ENCODE results near the gene ZNF529. TPM values are rescaled to one million over a fixed set of nuclear protein-coding genes. Genes with fewer than 3 reads are reported as not detected.

ZNF529 gene
- 1.6 to 3.4 TPM (median 2.6 TPM) in 5 replicates for total RNA-seq (2022; extraction: Qiagen RNA extraction; ENCODE audit: low read depth)

DNA sequence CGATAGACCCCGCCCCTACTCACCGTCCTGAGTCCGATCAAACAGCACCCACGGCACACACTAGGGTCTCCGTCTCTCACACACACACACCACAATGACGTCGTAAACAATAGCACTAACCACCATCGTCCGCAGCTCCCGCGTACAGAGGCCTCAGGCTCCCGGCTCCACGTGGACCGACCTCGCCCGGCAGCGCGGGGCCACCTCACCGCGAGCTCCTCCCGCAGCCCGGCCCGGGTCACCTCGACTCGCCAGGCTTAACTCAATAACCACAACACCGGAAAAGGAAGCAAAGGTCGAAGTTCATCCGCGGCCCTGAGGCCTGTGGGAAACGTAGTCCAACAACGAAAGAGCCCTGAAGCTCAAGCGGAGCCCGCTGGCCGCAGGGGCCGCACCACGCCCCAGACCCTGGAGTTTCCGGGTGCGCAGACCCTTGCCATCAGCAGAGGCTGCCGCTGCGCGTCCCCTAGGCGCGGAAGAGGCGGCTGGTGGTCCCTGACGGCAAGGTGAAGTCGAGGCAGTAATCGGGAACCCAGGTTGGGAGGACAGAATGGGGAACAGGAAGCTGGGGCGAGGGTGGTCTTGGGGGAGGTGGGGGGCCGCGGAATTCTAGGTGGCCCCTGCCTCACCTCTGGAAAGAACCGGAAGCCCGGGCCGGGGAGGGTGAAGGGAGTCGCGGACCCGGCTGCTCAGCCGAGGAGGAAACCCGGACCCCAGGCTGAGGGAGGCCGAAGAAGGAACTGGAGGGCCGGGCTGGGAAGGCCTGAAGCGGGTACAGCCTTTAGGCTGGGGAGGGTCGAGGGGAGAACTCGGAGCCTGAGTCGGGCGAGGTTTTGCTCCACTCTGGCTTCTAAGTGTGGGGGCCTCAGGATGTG, at the start of gene ZNF529:
Gene ZNF529, minus strand, starts transcription at position 273 of the 875 bp plus-strand sequence. CDS start 946 bp downstream, outside the sequence.

GRCh38 chr19:36605101-36605876, 32.2 kb upstream of the ZNF529 start, which contains the start of gene ZNF382:
Gene ZNF382 (plus strand): TSS chr19:36605313. CDS start chr19:36609915, 4,602 bp downstream.

DNA sequence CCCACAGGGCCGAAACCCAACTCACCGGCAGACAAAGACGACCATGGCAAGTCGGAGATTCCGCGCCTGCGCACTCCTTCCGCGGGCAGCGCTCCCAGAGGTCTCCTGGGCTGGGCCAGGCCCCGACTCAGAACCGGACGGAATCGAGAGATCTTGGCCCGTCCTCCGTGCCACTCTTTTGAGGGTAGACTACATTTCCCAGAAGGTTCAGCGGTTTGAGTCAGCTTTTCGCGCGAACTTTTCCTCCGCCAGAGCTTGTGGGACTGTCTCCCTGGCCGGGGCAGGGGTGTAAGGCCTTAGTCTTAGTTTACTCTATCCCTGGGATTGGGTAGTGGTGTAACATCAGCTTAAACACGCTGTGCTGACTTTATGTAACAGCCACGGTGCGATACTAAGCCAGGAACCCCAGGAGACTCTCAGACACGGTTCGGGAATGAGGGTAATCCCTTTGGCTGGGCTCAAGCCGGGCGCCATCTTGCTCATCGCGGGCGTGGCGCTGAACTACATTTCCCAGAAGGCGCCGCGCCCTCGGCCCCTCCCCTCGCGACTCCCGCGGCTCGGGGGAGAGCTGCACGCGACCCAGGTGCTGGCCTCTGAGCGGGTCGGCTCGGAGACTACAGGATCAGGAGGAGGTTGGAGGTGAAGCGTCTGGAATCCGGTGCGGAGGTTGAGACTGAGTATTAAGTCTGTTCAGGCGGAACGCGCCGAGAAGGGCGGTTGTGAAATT, 44.7 kb downstream of the ZNF529 start, which contains the start of gene ZNF260:
Gene ZNF260, minus strand, starts transcription at position 78 of the 727 bp plus-strand sequence. CDS start 13,033 bp downstream, outside the sequence.

Other genes starting within 250 kb of the ZNF529 start
- 2.2 to 3.1 TPM (median 2.3 TPM) in 5 replicates for gene ZFP14, start 194.1 kb downstream of the ZNF529 start, total RNA-seq (2022; extraction: Qiagen RNA extraction; ENCODE audit: low read depth)
- gene ZFP82, start 154.6 kb downstream of the ZNF529 start, total RNA-seq (2022; extraction: Qiagen RNA extraction; ENCODE audit: low read depth), result 1.2 to 2.4 TPM (median 2.2 TPM) in 5 replicates
- 7.2 to 12.8 TPM (median 9.4 TPM) in 5 replicates for gene ZNF566, start 83.7 kb downstream of the ZNF529 start, total RNA-seq (2022; extraction: Qiagen RNA extraction; ENCODE audit: low read depth)
- 3.6 to 11.3 TPM (median 7.1 TPM) in 5 replicates for gene ZNF260, start 45.0 kb downstream of the ZNF529 start, total RNA-seq (2022; extraction: Qiagen RNA extraction; ENCODE audit: low read depth)
- gene ZNF382, start 32.0 kb upstream of the ZNF529 start, total RNA-seq (2022; extraction: Qiagen RNA extraction; ENCODE audit: low read depth), result 0.02 to 0.06 TPM in 2 of 5 replicates, not detected in the others
- 5.7 to 9.9 TPM (median 8.5 TPM) in 5 replicates for gene ZNF461, start 93.5 kb upstream of the ZNF529 start, total RNA-seq (2022; extraction: Qiagen RNA extraction; ENCODE audit: low read depth)
- gene ZNF567, start 114.3 kb upstream of the ZNF529 start, total RNA-seq (2022; extraction: Qiagen RNA extraction; ENCODE audit: low read depth), result 7.0 to 11.1 TPM (median 9.2 TPM) in 5 replicates
- 0.40 to 1.1 TPM (median 0.54 TPM) in 5 replicates for gene ZNF850, start 199.5 kb upstream of the ZNF529 start, total RNA-seq (2022; extraction: Qiagen RNA extraction; ENCODE audit: low read depth)